ENCODE data around the gene ANKAR. TPM values are rescaled to one million over a fixed set of nuclear protein-coding genes. Genes with fewer than 3 reads are reported as not detected.

Gene ANKAR
- total RNA-seq, 1 experiment from 2014 or later: 2.0 TPM

DNA sequence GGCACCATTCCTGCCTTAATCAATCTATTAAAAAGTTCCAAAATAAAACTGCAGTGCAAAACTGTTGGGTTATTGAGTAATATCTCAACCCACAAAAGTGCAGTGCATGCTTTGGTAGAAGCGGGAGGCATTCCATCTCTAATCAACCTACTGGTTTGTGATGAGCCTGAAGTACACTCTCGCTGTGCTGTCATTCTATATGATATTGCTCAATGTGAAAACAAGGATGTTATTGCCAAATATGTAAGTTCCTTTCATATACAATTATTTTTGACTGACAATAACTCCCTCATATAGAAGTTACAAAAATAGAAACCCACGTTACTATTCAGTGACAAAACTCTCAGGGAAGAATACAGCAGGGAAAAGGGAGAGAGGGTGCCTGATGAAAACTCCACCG lies 45.1 kb downstream of the ANKAR start:
- no CpG with 5 or more reads among the region's 4 CpGs for whole genome bisulfite sequencing (ENCODE audit: extremely low coverage, insufficient read length, low lambda C conversion rate)
- Mint-ChIP-seq H3K36me3 (ENCODE audit: insufficient read depth in 1 of 3, low read depth in 3 of 3) (peaks cover 0 to 6% (median 6%) of the 10 kb centered on the region in 3 experiments; a peak in 3 of 7 replicates), H3K27ac (no peak overlapping the region), H3K27me3 (ENCODE audit: low read depth) (no peaks in the 10 kb centered on the region; the same call in none of the 2 replicates), H3K9me3 (peaks cover 11 to 30% of the 10 kb centered on the region in 2 experiments), H3K4me3 (no peak overlapping the region), H3K4me1 (no peaks in the 10 kb centered on the region)
- Histone ChIP-seq H4K91ac (ENCODE audit: insufficient read length, low read depth, low read length) (no peak overlapping the region), H3K4ac (ENCODE audit: low read depth, low read length) (no peak overlapping the region), H3K23me2 (ENCODE audit: insufficient read length, low read depth, low read length, poor library complexity, severe bottlenecking) (no peaks in the 10 kb centered on the region), H3K27me3 (ENCODE audit: insufficient read depth, low read length) (no peaks in the 10 kb centered on the region), H3K23ac (ENCODE audit: insufficient read length, low read depth, low read length) (no peak overlapping the region), H3K56ac (ENCODE audit: insufficient read length, low read depth, low read length) (no peak overlapping the region), H3T11ph (ENCODE audit: low read length) (no peak overlapping the region), H4K5ac (ENCODE audit: insufficient read length, low read depth, low read length) (no peak overlapping the region), H4K20me1 (ENCODE audit: control insufficient read depth, insufficient read depth, insufficient read length) (no peaks in the 10 kb centered on the region), H2BK12ac (ENCODE audit: insufficient read length, low read depth, low read length) (no peak overlapping the region), H2BK15ac (ENCODE audit: low read depth, low read length) (no peak overlapping the region), H3K4me1 (ENCODE audit: insufficient read depth, low read length) (no peaks in the 10 kb centered on the region), H3K9ac (ENCODE audit: extremely low read depth, insufficient read length, low read length) (no peak overlapping the region), H3K79me2 (ENCODE audit: insufficient read depth, low read length) (no peaks in the 10 kb centered on the region), H3K4me2 (ENCODE audit: insufficient read depth, insufficient read length, low read length) (no peak overlapping the region), H2AFZ (ENCODE audit: low read length) (no peak overlapping the region), H2BK5ac (ENCODE audit: insufficient read length, low read length) (no peak overlapping the region), H3K14ac (ENCODE audit: insufficient read depth, low read length) (no peak overlapping the region), H3K79me1 (ENCODE audit: insufficient read depth, low read depth, low read length, poor library complexity, severe bottlenecking) (no peaks in the 10 kb centered on the region), H2AK5ac (ENCODE audit: insufficient read length, low read length) (no peak overlapping the region), H4K8ac (replicated peaks; ENCODE audit: insufficient read length, low read depth, low read length) (no peak overlapping the region), H2BK20ac (ENCODE audit: low read depth, low read length, poor library complexity, severe bottlenecking) (no peak overlapping the region), H3K9me3 (ENCODE audit: control insufficient read depth, low read depth, low read length) (no peaks in the 10 kb centered on the region), H3K18ac (ENCODE audit: insufficient read length, low read depth, low read length) (no peak overlapping the region), H3K27ac (ENCODE audit: insufficient read length, low read depth, low read length) (no peak overlapping the region), H2BK120ac (ENCODE audit: low read depth, low read length, poor library complexity, severe bottlenecking) (no peak overlapping the region)
- TF ChIP-seq, protein P1, sequence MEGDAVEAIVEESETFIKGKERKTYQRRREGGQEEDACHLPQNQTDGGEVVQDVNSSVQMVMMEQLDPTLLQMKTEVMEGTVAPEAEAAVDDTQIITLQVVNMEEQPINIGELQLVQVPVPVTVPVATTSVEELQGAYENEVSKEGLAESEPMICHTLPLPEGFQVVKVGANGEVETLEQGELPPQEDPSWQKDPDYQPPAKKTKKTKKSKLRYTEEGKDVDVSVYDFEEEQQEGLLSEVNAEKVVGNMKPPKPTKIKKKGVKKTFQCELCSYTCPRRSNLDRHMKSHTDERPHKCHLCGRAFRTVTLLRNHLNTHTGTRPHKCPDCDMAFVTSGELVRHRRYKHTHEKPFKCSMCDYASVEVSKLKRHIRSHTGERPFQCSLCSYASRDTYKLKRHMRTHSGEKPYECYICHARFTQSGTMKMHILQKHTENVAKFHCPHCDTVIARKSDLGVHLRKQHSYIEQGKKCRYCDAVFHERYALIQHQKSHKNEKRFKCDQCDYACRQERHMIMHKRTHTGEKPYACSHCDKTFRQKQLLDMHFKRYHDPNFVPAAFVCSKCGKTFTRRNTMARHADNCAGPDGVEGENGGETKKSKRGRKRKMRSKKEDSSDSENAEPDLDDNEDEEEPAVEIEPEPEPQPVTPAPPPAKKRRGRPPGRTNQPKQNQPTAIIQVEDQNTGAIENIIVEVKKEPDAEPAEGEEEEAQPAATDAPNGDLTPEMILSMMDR (conservative IDR thresholded peaks at IDR 0.05): no peak
- DNase-seq: no peak
